ENCODE results near the gene DNAJB7.
"Not testable (repeated sequence)": the region's sequence is repeated elsewhere in the genome, so short reads cannot be mapped to it uniquely, and the experiment has no call there.

The DNAJB7 gene

GRCh38 chr22:40857309-40857855 lies 4.5 kb downstream of the DNAJB7 start:
- peak overlapping the region; percentile 100 for H3K4me3 ChIP-seq (ENCODE audit: low read depth, low read length)
- no peak for TF ChIP-seq CTCF (IDR thresholded peaks at IDR 0.05; ENCODE audit: low read depth, low read length)

GRCh38 chr22:40856513-40857308 lies 5.2 kb downstream of the DNAJB7 start, which contains the start of the genes ST13 and XPNPEP3:
Gene ST13 (minus strand): TSS chr22:40856639. CDS start chr22:40856540, 99 bp downstream.
Gene XPNPEP3 (plus strand): TSS chr22:40857148. CDS start chr22:40857182, 34 bp downstream.
- H3K4me3 ChIP-seq (ENCODE audit: low read depth, low read length), result peak within 1 kb of the TSS; percentile 100
- 0 out of 2 replicates have a peak, but pooled peaks have one; percentile 9 for TF ChIP-seq CTCF (IDR thresholded peaks at IDR 0.05; ENCODE audit: low read depth, low read length)

GRCh38 chr22:40855979-40856512 lies 5.9 kb downstream of the DNAJB7 start:
- no peak for TF ChIP-seq CTCF (IDR thresholded peaks at IDR 0.05; ENCODE audit: low read depth, low read length)
- H3K4me3 ChIP-seq (ENCODE audit: low read depth, low read length), result peak overlapping the region; percentile 100

- peak overlapping the region; percentile 100 for H3K4me3 ChIP-seq (ENCODE audit: low read depth, low read length)
- no peak for TF ChIP-seq CTCF (IDR thresholded peaks at IDR 0.05; ENCODE audit: low read depth, low read length)
Observed at GRCh38 chr22:40855071-40855978, 6.6 kb downstream of the DNAJB7 start.

GRCh38 chr22:40853961-40854360 lies 8.0 kb downstream of the DNAJB7 start:
- TF ChIP-seq CTCF (IDR thresholded peaks at IDR 0.05; ENCODE audit: low read depth, low read length), result no peak
- H3K4me3 ChIP-seq (ENCODE audit: low read depth, low read length), result 0 out of 2 replicates have a peak overlapping the region, but pooled peaks have one; percentile 19

GRCh38 chr22:40853333-40853732 lies 8.6 kb downstream of the DNAJB7 start:
- H3K4me3 ChIP-seq (ENCODE audit: low read depth, low read length), result no peak overlapping the region
- no peak for TF ChIP-seq CTCF (IDR thresholded peaks at IDR 0.05; ENCODE audit: low read depth, low read length)

- H3K4me3 ChIP-seq (ENCODE audit: low read depth, low read length), result not testable (repeated sequence)
Observed at GRCh38 chr22:40845816-40846215, 16.1 kb downstream of the DNAJB7 start.
